ENCODE data around the gene LMCD1.

LMCD1 gene

GRCh38 chr3:8484409-8485140 lies 17.0 kb upstream of the LMCD1 start:
- DNase-seq, result no peak

GRCh38 chr3:8485141-8485870 lies 16.3 kb upstream of the LMCD1 start:
- DNase-seq, result no peak

GRCh38 chr3:8485943-8486342 lies 15.7 kb upstream of the LMCD1 start:
- no peak for DNase-seq

GRCh38 chr3:8486434-8486833 lies 15.2 kb upstream of the LMCD1 start:
- DNase-seq, result no peak

- DNase-seq, result no peak
These were observed 14.7 kb upstream of the LMCD1 start for GRCh38 chr3:8486936-8487335.

- no peak for DNase-seq
These were observed 13.2 kb upstream of the LMCD1 start for GRCh38 chr3:8488411-8488810.

- DNase-seq, result no peak
These were observed 12.7 kb upstream of the LMCD1 start for GRCh38 chr3:8488877-8489276.

- DNase-seq, result no peak
These were observed 12.3 kb upstream of the LMCD1 start for GRCh38 chr3:8489278-8489792.

GRCh38 chr3:8490079-8490552 lies 11.5 kb upstream of the LMCD1 start:
- no peak for DNase-seq

GRCh38 chr3:8491271-8492144 lies 10.1 kb upstream of the LMCD1 start:
- DNase-seq, result no peak

GRCh38 chr3:8492744-8493511 lies 8.7 kb upstream of the LMCD1 start:
- DNase-seq, result no peak

- DNase-seq, result no peak
These were observed 7.9 kb upstream of the LMCD1 start for GRCh38 chr3:8493744-8494143.

GRCh38 chr3:8494327-8494726 lies 7.3 kb upstream of the LMCD1 start:
- no peak for DNase-seq

- no peak for DNase-seq
These were observed 4.0 kb upstream of the LMCD1 start for GRCh38 chr3:8497582-8497981.

- no peak for DNase-seq
These were observed 2.4 kb upstream of the LMCD1 start for GRCh38 chr3:8499181-8499611.

- no peak for DNase-seq
These were observed 1.2 kb upstream of the LMCD1 start for GRCh38 chr3:8500319-8500988.

GRCh38 chr3:8500989-8501370 lies 643 bp upstream of the LMCD1 start:
- DNase-seq, result no peak

- no peak for DNase-seq
These were observed 1.8 kb downstream of the LMCD1 start for GRCh38 chr3:8503461-8503860.

- no peak for DNase-seq
These were observed 2.4 kb downstream of the LMCD1 start for GRCh38 chr3:8503871-8504610.

- no peak for DNase-seq
These were observed 3.0 kb downstream of the LMCD1 start for GRCh38 chr3:8504611-8504973.

GRCh38 chr3:8505621-8506020 lies 4.0 kb downstream of the LMCD1 start:
- DNase-seq, result no peak
